ENCODE measurements around the gene SLC16A3.
"Not testable (repeated sequence)": the region's sequence is repeated elsewhere in the genome, so short reads cannot be mapped to it uniquely, and the experiment has no call there.

The SLC16A3 gene

GRCh38 chr17:82184761-82185160 lies 44.1 kb upstream of the SLC16A3 start:
- H3K27me3 ChIP-seq (ENCODE audit: insufficient read depth, low read depth), result no peaks in the 10 kb centered on the region
- H3K79me2 ChIP-seq (ENCODE audit: insufficient read depth, low read depth), result no peaks in the 10 kb centered on the region
- no peaks in the 10 kb centered on the region for H4K20me1 ChIP-seq (ENCODE audit: insufficient read depth)
- no peak overlapping the region for H2AFZ ChIP-seq (ENCODE audit: low read depth)
- H3K27ac ChIP-seq, result no peak overlapping the region
- H3K4me1 ChIP-seq (ENCODE audit: low read depth, poor library complexity, severe bottlenecking), result no peaks in the 10 kb centered on the region
- no peak for TF ChIP-seq CTCF (conservative IDR thresholded peaks at IDR 0.05; ENCODE audit: low read depth, low read length)
- H3K4me3 ChIP-seq (IDR thresholded peaks at IDR 0.05; ENCODE audit: insufficient read depth, low read depth, low read length), result no peak overlapping the region
- H3K4me2 ChIP-seq, result no peak overlapping the region
- H3K36me3 ChIP-seq (ENCODE audit: insufficient read depth), result no peaks in the 10 kb centered on the region
- H3K9ac ChIP-seq, result no peak overlapping the region

- Histone ChIP-seq H3K36me3 (ENCODE audit: insufficient read depth) (no peaks in the 10 kb centered on the region), H3K27me3 (ENCODE audit: insufficient read depth, low read depth) (no peaks in the 10 kb centered on the region), H3K27ac (no peak overlapping the region)
These were observed 42.6 kb upstream of the SLC16A3 start for GRCh38 chr17:82186221-82186620.

GRCh38 chr17:82187500-82187899 lies 41.3 kb upstream of the SLC16A3 start:
- H2AFZ ChIP-seq (ENCODE audit: low read depth), result no peak overlapping the region
- no peaks in the 10 kb centered on the region for H3K79me2 ChIP-seq (ENCODE audit: insufficient read depth, low read depth)
- H4K20me1 ChIP-seq (ENCODE audit: insufficient read depth), result no peaks in the 10 kb centered on the region
- H3K4me3 ChIP-seq (IDR thresholded peaks at IDR 0.05; ENCODE audit: insufficient read depth, low read depth, low read length), result no peak overlapping the region
- H3K36me3 ChIP-seq (ENCODE audit: insufficient read depth), result no peaks in the 10 kb centered on the region
- H3K27me3 ChIP-seq (ENCODE audit: insufficient read depth, low read depth), result no peaks in the 10 kb centered on the region
- H3K9ac ChIP-seq, result no peak overlapping the region
- no peak overlapping the region for H3K27ac ChIP-seq
- no peak overlapping the region for H3K4me2 ChIP-seq
- H3K4me1 ChIP-seq (ENCODE audit: low read depth, poor library complexity, severe bottlenecking), result no peaks in the 10 kb centered on the region
- TF ChIP-seq CTCF (conservative IDR thresholded peaks at IDR 0.05; ENCODE audit: low read depth, low read length), result no peak

More at GRCh38 chr17:82186221-82186620, 42.6 kb upstream of the SLC16A3 start:
- Histone ChIP-seq H3K79me2 (ENCODE audit: insufficient read depth, low read depth) (no peaks in the 10 kb centered on the region), H3K4me2 (no peak overlapping the region), H3K4me3 (IDR thresholded peaks at IDR 0.05; ENCODE audit: insufficient read depth, low read depth, low read length) (no peak overlapping the region), H3K4me1 (ENCODE audit: low read depth, poor library complexity, severe bottlenecking) (no peaks in the 10 kb centered on the region), H4K20me1 (ENCODE audit: insufficient read depth) (no peaks in the 10 kb centered on the region), H2AFZ (ENCODE audit: low read depth) (no peak overlapping the region), H3K9ac (no peak overlapping the region)
- TF ChIP-seq CTCF (conservative IDR thresholded peaks at IDR 0.05; ENCODE audit: low read depth, low read length), result no peak

DNA sequence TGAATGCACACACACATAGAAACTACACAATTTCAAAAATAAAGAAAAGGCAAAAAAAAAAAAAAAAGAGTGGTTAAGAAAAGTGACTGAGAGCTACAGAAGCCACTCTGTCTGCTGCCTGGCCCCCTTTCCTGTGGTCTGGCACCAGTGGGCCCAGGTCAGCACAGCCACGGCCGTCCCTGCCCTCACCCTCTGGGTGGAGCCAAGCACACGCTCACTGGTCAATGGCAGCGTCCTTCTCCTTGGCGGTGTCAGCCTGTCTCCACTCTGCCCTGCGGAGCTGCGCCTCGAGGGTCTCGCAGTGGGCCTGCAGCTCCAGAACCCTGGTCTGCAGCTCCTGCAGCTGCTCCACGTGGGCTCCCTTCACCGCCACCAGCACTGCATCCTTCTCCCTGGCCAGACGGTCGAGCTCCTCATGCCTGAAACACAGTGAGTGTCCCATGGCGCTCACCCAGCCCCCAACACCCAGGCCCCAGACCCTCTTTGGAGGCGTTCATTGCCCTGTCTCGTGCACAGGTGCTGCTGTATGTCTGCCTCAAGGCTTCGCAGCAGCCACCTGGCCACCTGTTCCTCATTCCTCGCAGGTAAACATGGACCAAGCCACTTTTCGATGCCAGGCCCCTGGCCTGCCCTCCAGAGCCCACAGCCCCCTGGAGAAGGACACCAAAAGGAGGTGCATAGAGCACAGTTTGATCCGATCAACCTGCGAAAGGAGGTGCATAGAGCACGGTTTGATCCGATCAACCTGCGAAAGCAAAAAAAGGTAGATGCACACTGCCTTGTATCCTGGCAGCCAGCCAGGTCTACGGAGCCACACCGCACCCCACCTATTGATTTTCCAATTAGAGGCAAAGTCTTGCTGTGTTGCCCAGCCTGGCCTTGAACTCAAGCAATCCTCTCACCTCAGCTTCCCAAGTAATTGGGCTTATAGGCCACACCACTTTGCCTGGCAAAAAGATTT lies 40.6 kb upstream of the SLC16A3 start:
- Histone ChIP-seq H4K20me1 (ENCODE audit: insufficient read depth) (no peaks in the 10 kb centered on the region), H3K27ac (no peak overlapping the region), H3K27me3 (ENCODE audit: insufficient read depth, low read depth) (no peaks in the 10 kb centered on the region), H3K4me2 (no peak overlapping the region), H2AFZ (ENCODE audit: low read depth) (no peak overlapping the region), H3K4me3 (IDR thresholded peaks at IDR 0.05; ENCODE audit: insufficient read depth, low read depth, low read length) (no peak overlapping the region), H3K79me2 (ENCODE audit: insufficient read depth, low read depth) (no peaks in the 10 kb centered on the region), H3K36me3 (ENCODE audit: insufficient read depth) (no peaks in the 10 kb centered on the region), H3K9ac (no peak overlapping the region), H3K4me1 (ENCODE audit: low read depth, poor library complexity, severe bottlenecking) (no peaks in the 10 kb centered on the region)
- no peak for TF ChIP-seq CTCF (conservative IDR thresholded peaks at IDR 0.05; ENCODE audit: low read depth, low read length)

GRCh38 chr17:82193050-82193449 lies 35.8 kb upstream of the SLC16A3 start:
- H3K27ac ChIP-seq; H3K4me1 ChIP-seq (ENCODE audit: low read depth, poor library complexity, severe bottlenecking); H2AFZ ChIP-seq (ENCODE audit: low read depth); H3K9ac ChIP-seq; H3K4me3 ChIP-seq (IDR thresholded peaks at IDR 0.05; ENCODE audit: insufficient read depth, low read depth, low read length); H3K4me2 ChIP-seq; H4K20me1 ChIP-seq (ENCODE audit: insufficient read depth); H3K27me3 ChIP-seq (ENCODE audit: insufficient read depth, low read depth); H3K36me3 ChIP-seq (ENCODE audit: insufficient read depth); H3K79me2 ChIP-seq (ENCODE audit: insufficient read depth, low read depth): not testable (repeated sequence)

Measured in KMS-11 (cell line).